Keratinocyte (primary cell): ENCODE measurements around the gene FYB1. TPM values are rescaled to one million over a fixed set of nuclear protein-coding genes. Genes with fewer than 3 reads are reported as not detected.

ENCODE experiments used
- DNase-seq: peaks from one replicate; pipeline ENCODE4 v3.0.0-alpha.2; 2011; ENCODE audit warnings: low read depth, missing footprints, low spot score
- FAIRE-seq: peaks from 2 replicates; lab custom pipeline; 2011; peaks lifted over from hg19 to GRCh38; lab: Jason Lieb, UNC
- H2AFZ ChIP-seq: 2 replicates; pipeline ENCODE4 v1.6.0; 2012; ENCODE audit warnings: low read length, control low read depth, inconsistent platforms; ENCODE audit not compliant: control insufficient read depth
- H3K27ac ChIP-seq: 2 replicates; pipeline ENCODE4 v1.5.1; 2011; ENCODE audit warnings: low read length; ENCODE audit not compliant: control insufficient read depth, insufficient read depth
- H3K27me3 ChIP-seq: 3 replicates; pipeline ENCODE4 v1.6.0; 2011; ENCODE audit warnings: low read length; ENCODE audit not compliant: control insufficient read depth, insufficient read depth; ENCODE audit errors: extremely low read depth
- H3K36me3 ChIP-seq, 2 experiments: 2 replicates in 1 of 2; 3 replicates in 1 of 2; pipeline ENCODE4 v1.5.1; 2011; ENCODE audit warnings: low read length in 2 of 2, mild to moderate bottlenecking in 1 of 2; ENCODE audit not compliant: control insufficient read depth in 2 of 2, insufficient read depth in 2 of 2; ENCODE audit errors: extremely low read depth in 1 of 2
- H3K4me1 ChIP-seq: 3 replicates; pipeline ENCODE4 v1.5.1; 2011; ENCODE audit warnings: low read length; ENCODE audit not compliant: control insufficient read depth, insufficient read depth; ENCODE audit errors: extremely low read depth
- H3K4me2 ChIP-seq: 3 replicates; pipeline ENCODE4 v1.6.0; 2011; ENCODE audit warnings: low read depth, low read length; ENCODE audit not compliant: control insufficient read depth, insufficient read depth; ENCODE audit errors: extremely low read depth
- H3K4me3 ChIP-seq, 3 experiments: fragments of 200-600 bp in 1 of 3; sonication (generic) in 1 of 3; 2 replicates in 2 of 3; 3 replicates in 1 of 3; pipeline ENCODE4 v1.5.1; 2011 to 2016; ENCODE audit warnings: low read length in 3 of 3, mild to moderate bottlenecking in 3 of 3, control low read depth in 2 of 3, inconsistent platforms in 1 of 3, low read depth in 1 of 3, mixed read lengths in 1 of 3, mixed run types in 1 of 3, moderate library complexity in 1 of 3; ENCODE audit not compliant: control insufficient read depth in 2 of 3, insufficient read depth in 2 of 3; ENCODE audit errors: extremely low read depth in 1 of 3
- H3K79me2 ChIP-seq: 2 replicates; pipeline ENCODE4 v1.6.0; 2012; ENCODE audit warnings: low read length; ENCODE audit not compliant: control insufficient read depth, insufficient read depth
- H3K9ac ChIP-seq: 3 replicates; pipeline ENCODE4 v1.6.0; 2011; ENCODE audit warnings: low read length; ENCODE audit not compliant: control insufficient read depth, insufficient read depth; ENCODE audit errors: extremely low read depth
- H3K9me1 ChIP-seq: 3 replicates; pipeline ENCODE4 v1.6.0; 2011; ENCODE audit warnings: low read length; ENCODE audit not compliant: control insufficient read depth, insufficient read depth; ENCODE audit errors: extremely low read depth
- H3K9me3 ChIP-seq: 2 replicates; pipeline ENCODE4 v1.5.1; 2012; ENCODE audit warnings: low read depth, low read length; ENCODE audit not compliant: control insufficient read depth
- H4K20me1 ChIP-seq: 3 replicates; pipeline ENCODE4 v1.6.0; 2011; ENCODE audit warnings: low read length; ENCODE audit not compliant: control insufficient read depth, insufficient read depth; ENCODE audit errors: extremely low read depth
- CTCF ChIP-seq, 3 experiments: IDR thresholded peaks in 1 of 3; conservative IDR thresholded peaks in 1 of 3; optimal IDR thresholded peaks in 1 of 3; 2 replicates in 2 of 3; 3 replicates in 1 of 3; pipeline versions ENCODE3 to v1.5.1; 2011; ENCODE audit warnings: low read length in 3 of 3, mild to moderate bottlenecking in 3 of 3, moderate library complexity in 2 of 3, control low read depth in 1 of 3, inconsistent platforms in 1 of 3; ENCODE audit not compliant: insufficient read depth in 2 of 3; ENCODE audit errors: extremely low read depth in 1 of 3
- EZH2 ChIP-seq: IDR thresholded peaks from one replicate; pipeline ENCODE4 v1.6.1; 2012; ENCODE audit warnings: inconsistent platforms, mild to moderate bottlenecking, low read length, moderate library complexity
- dilution Hi-C: fragments of 300-500 bp; cut with MboI; formaldehyde crosslinking; loops from one replicate; pipeline ENCODE4 v1.7.0; 2020; ENCODE audit warnings: low sequenced_read_pairs; ENCODE audit not compliant: extremely low pct_ligation_motif_present
- polyA plus RNA-seq, 5 experiments: library from polyadenylated mRNA; depleted of rRNA in 3 of 5; stranded (reverse) in 3 of 5; stranded (forward) in 1 of 5; unstranded in 1 of 5; fragments of >200 nt; gene quantifications; 1 replicate in 1 of 5; 2 replicates in 3 of 5; 3 replicates in 1 of 5; pipeline versions ENCODE4 v1.2.1 to v1.2.3, GENCODE V29; 2011 to 2012; ENCODE audit warnings: missing spikeins in 2 of 5, low read depth in 1 of 5, low replicate concordance in 1 of 5

The FYB1 gene
- polyA plus RNA-seq, 1 donor (not counting 4 experiments of a cell fraction or from before 2014, with no cell fraction given), result 0.29 TPM

DNA sequence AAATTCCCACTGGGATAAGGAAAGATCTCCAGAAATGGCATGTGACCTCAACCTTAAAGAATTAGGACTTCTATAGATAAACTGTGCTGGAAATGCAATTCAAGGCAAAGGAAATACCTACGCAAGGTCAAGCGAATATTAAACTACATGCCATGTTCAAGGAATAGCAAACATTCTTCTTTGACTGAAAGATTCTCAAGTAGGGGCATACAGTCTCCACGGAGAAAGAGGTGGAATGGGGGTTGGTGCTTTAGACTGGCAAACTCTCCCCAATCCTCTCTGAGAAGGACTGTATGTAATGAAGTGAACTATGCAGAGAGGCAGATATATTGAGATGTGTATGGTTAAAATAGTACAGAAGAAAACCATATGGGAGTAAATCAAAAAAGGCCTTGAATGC is 151.3 kb downstream of the FYB1 start:
- no peak overlapping the region for H3K9ac ChIP-seq
- no peak overlapping the region for H3K27ac ChIP-seq
- peaks cover 2% of the 10 kb centered on the region for H3K9me1 ChIP-seq
- TF ChIP-seq EZH2, result no peak
- no peak for TF ChIP-seq CTCF (optimal IDR thresholded peaks at IDR 0.05 in 1 of 3, IDR thresholded peaks at IDR 0.05 in 1 of 3, conservative IDR thresholded peaks at IDR 0.05 in 1 of 3; ENCODE audit: extremely low read depth in 1 of 3, insufficient read depth in 2 of 3, low read length in 3 of 3)
- peaks cover 95% of the 10 kb centered on the region for H3K79me2 ChIP-seq
- dilution Hi-C loops, result no loop called here
- H3K4me3 ChIP-seq, result no peak overlapping the region
- H3K36me3 ChIP-seq, result peaks cover 4 to 9% of the 10 kb centered on the region in 2 experiments
- no peak for DNase-seq
- peaks cover 5% of the 10 kb centered on the region for H3K4me1 ChIP-seq
- no peaks in the 10 kb centered on the region for H3K27me3 ChIP-seq
- H2AFZ ChIP-seq, result no peak overlapping the region
- peaks cover 3% of the 10 kb centered on the region for H4K20me1 ChIP-seq
- H3K9me3 ChIP-seq, result no peaks in the 10 kb centered on the region
- no peak overlapping the region for H3K4me2 ChIP-seq
- FAIRE-seq, result no peak

- FAIRE-seq (no peak), DNase-seq (no peak)
- no peak overlapping the region for H3K4me3 ChIP-seq
- H3K4me1 ChIP-seq, result no peaks in the 10 kb centered on the region
- dilution Hi-C loops, result no loop called here
- peaks cover 2% of the 10 kb centered on the region for H3K9me1 ChIP-seq
- no peaks in the 10 kb centered on the region for H3K27me3 ChIP-seq
- no peak overlapping the region for H3K27ac ChIP-seq
- no peaks in the 10 kb centered on the region for H3K9me3 ChIP-seq
- peaks cover 87% of the 10 kb centered on the region for H3K79me2 ChIP-seq
- H3K9ac ChIP-seq, result no peak overlapping the region
- no peak overlapping the region for H3K4me2 ChIP-seq
- peaks cover 3% of the 10 kb centered on the region for H4K20me1 ChIP-seq
- no peak overlapping the region for H2AFZ ChIP-seq
- no peak for TF ChIP-seq CTCF (optimal IDR thresholded peaks at IDR 0.05 in 1 of 3, IDR thresholded peaks at IDR 0.05 in 1 of 3, conservative IDR thresholded peaks at IDR 0.05 in 1 of 3; ENCODE audit: extremely low read depth in 1 of 3, insufficient read depth in 2 of 3, low read length in 3 of 3)
- H3K36me3 ChIP-seq, result peaks cover 2 to 9% of the 10 kb centered on the region in 2 experiments
Measured at GRCh38 chr5:39064450-39064849, 154.9 kb downstream of the FYB1 start.
